Kidney epithelial cell (primary cell): Measurements from ENCODE around the gene PHC1. TPM values are rescaled to one million over a fixed set of nuclear protein-coding genes. Genes with fewer than 3 reads are reported as not detected.

ENCODE experiments used
- DNase-seq: peaks from one replicate; pipeline ENCODE4 v3.0.0-alpha.2; 2010; ENCODE audit warnings: low read depth
- H3K27me3 ChIP-seq: 2 replicates; pipeline ENCODE4 v1.6.0; 2011; ENCODE audit warnings: low read length; ENCODE audit not compliant: control insufficient read depth, insufficient read depth
- H3K36me3 ChIP-seq: 2 replicates; pipeline ENCODE4 v1.5.1; 2011; ENCODE audit warnings: low read length; ENCODE audit not compliant: control insufficient read depth, insufficient read depth
- H3K4me3 ChIP-seq: 2 replicates; pipeline ENCODE4 v1.5.1; 2011; ENCODE audit warnings: low read depth, mild to moderate bottlenecking, control low read depth, low read length
- CTCF ChIP-seq: IDR thresholded peaks from 2 replicates; pipeline ENCODE4 v1.5.1; 2011; ENCODE audit warnings: mild to moderate bottlenecking, moderate library complexity, low read length, control low read depth, inconsistent platforms; ENCODE audit not compliant: insufficient read depth, poor library complexity, severe bottlenecking
- total RNA-seq: library from RNA; depleted of rRNA; stranded (reverse); fragments of >200 nt; gene quantifications from 2 replicates; pipeline ENCODE4 v1.2.3, GENCODE V29; 2015

PHC1 gene
- total RNA-seq, 1 donor from 2014 or later: 67.8 TPM

GRCh38 chr12:8989413-8989812 lies 75.1 kb downstream of the PHC1 start, which contains the start of gene KLRG1:
Gene KLRG1 (plus strand): TSS chr12:8989546. CDS start chr12:8989636, 90 bp downstream.
- TF ChIP-seq CTCF: no peak
- Histone ChIP-seq H3K4me3 (no peak within 1 kb of the TSS), H3K36me3 (no peaks in the 10 kb centered on the region), H3K27me3 (no peaks in the 10 kb centered on the region)
- DNase-seq: no peak

Other genes with a start within 250 kb of the PHC1 start
- 26.2 and 30.0 TPM in 2 replicates for gene RIMKLB, start 216.5 kb upstream of the PHC1 start, total RNA-seq
- 0.07 and 3.1 TPM in 2 replicates for gene A2ML1, start 91.9 kb upstream of the PHC1 start, total RNA-seq
- gene M6PR, start 35.1 kb downstream of the PHC1 start, total RNA-seq: 220 and 256 TPM in 2 replicates
- 0.48 and 2.5 TPM in 2 replicates for gene KLRG1, start 75.0 kb downstream of the PHC1 start, total RNA-seq
- 1.6 and 5.1 TPM in 2 replicates for gene A2M, start 201.4 kb downstream of the PHC1 start, total RNA-seq